ENCODE results near the gene RAD9A. TPM values are rescaled to one million over a fixed set of nuclear protein-coding genes. Genes with fewer than 3 reads are reported as not detected.
A peak's percentile ranks its signal among the peaks of the same experiment; 100 is the strongest.

The RAD9A gene
- 10 to 100 TPM; 28.8 to 30.0 TPM for total RNA-seq

- Mint-ChIP-seq H3K4me1 (peaks cover 34% of the 10 kb centered on the region), H3K9me3 (ENCODE audit: low read depth) (no peaks in the 10 kb centered on the region), H3K27me3 (no peaks in the 10 kb centered on the region), H3K27ac (peak within 1 kb of the TSS; percentile 80), H3K36me3 (ENCODE audit: low read depth) (peaks cover 9% of the 10 kb centered on the region), H3K4me3 (peak within 1 kb of the TSS; percentile 89)
- ChIA-PET POLR2A (interaction anchor here (0.8 to 1.4 kb wide), 5 partner anchors 9 to 46 kb away, joined by 3 to 7 read pairs (median 3); partner anchors contain the start of genes POLD4, PPP1CA, PTPRCAP and TBC1D10C), CTCF (interaction anchor here (0.6 to 20.0 kb wide), 8 partner anchors 9 to 46 kb away, joined by 3 to 445 read pairs (median 8); partner anchors contain the start of genes POLD4, PPP1CA, PTPRCAP and TBC1D10C)
- intact Hi-C loops (cut with DNase I, micrococcal nuclease) = loop anchor here (1.0 to 5.0 kb wide), 9 partner anchors 10 to 719 kb away; partner anchors contain the start of genes POLD4 (in 1 of the 2), PPP1CA (in 1 of the 2), RPS6KB2 (in 1 of the 2) and TMEM134 (in 1 of the 2)
- ATAC-seq (peak; percentile 74), DNase-seq (peak; percentile 97)
These were observed at the start of gene RAD9A for GRCh38 chr11:67391304-67392182. TSS of gene RAD9A (plus strand) at chr11:67391986. CDS start at chr11:67392045, 59 bp downstream.

GRCh38 chr11:67344264-67344663 is 47.5 kb upstream of the RAD9A start:
- intact Hi-C loops (cut with DNase I, micrococcal nuclease) = no loop called here
- peaks cover 47% of the 10 kb centered on the region for H3K4me1 Mint-ChIP-seq
- H3K4me3 Mint-ChIP-seq = no peak overlapping the region
- peak; percentile 47 for DNase-seq
- peak; percentile 50 for ATAC-seq
- peak overlapping the region; percentile 89 for H3K27ac Mint-ChIP-seq
- peaks cover 1% of the 10 kb centered on the region for H3K36me3 Mint-ChIP-seq (ENCODE audit: low read depth)
- ChIA-PET POLR2A (no interaction called here), CTCF (interaction anchor here (0.6 to 5.3 kb wide), 8 partner anchors 24 to 723 kb away, joined by 3 to 62 read pairs (median 14); partner anchors contain the start of gene CLCF1)
- peaks cover 3% of the 10 kb centered on the region for H3K9me3 Mint-ChIP-seq (ENCODE audit: low read depth)
- no peaks in the 10 kb centered on the region for H3K27me3 Mint-ChIP-seq

GRCh38 chr11:67345247-67345919 is 46.4 kb upstream of the RAD9A start:
- Mint-ChIP-seq H3K27ac (peak overlapping the region; percentile 89), H3K4me1 (peaks cover 52% of the 10 kb centered on the region), H3K4me3 (no peak overlapping the region), H3K27me3 (no peaks in the 10 kb centered on the region), H3K9me3 (ENCODE audit: low read depth) (peaks cover 3% of the 10 kb centered on the region), H3K36me3 (ENCODE audit: low read depth) (peaks cover 1% of the 10 kb centered on the region)
- ChIA-PET CTCF (interaction anchor here (0.6 to 5.3 kb wide), 35 partner anchors 9 to 1213 kb away, joined by 3 to 62 read pairs (median 5); partner anchors contain the start of genes CLCF1 and SSH3), POLR2A (no interaction called here)
- DNase-seq (peak; percentile 39), ATAC-seq (peak; percentile 67)
- intact Hi-C loops (cut with DNase I, micrococcal nuclease) = no loop called here

GRCh38 chr11:67345920-67346819 is 45.6 kb upstream of the RAD9A start:
- no peak overlapping the region for H3K4me3 Mint-ChIP-seq
- peak overlapping the region; percentile 89 for H3K27ac Mint-ChIP-seq
- peaks cover 55% of the 10 kb centered on the region for H3K4me1 Mint-ChIP-seq
- ATAC-seq (peak; percentile 77), DNase-seq (peak; percentile 45)
- H3K27me3 Mint-ChIP-seq = no peaks in the 10 kb centered on the region
- ChIA-PET CTCF (interaction anchor here (0.6 to 5.3 kb wide), 38 partner anchors 9 to 1214 kb away, joined by 3 to 62 read pairs (median 4); partner anchors contain the start of genes CLCF1 and SSH3), POLR2A (interaction anchor here (0.6 kb wide), 1 partner anchor 36 kb away, joined by 3 read pairs; no protein-coding TSS in a partner anchor)
- H3K36me3 Mint-ChIP-seq (ENCODE audit: low read depth) = peaks cover 1% of the 10 kb centered on the region
- peaks cover 3% of the 10 kb centered on the region for H3K9me3 Mint-ChIP-seq (ENCODE audit: low read depth)
- intact Hi-C loops (cut with DNase I, micrococcal nuclease) = loop anchor here in 1 of 2 experiments (1.0 kb wide), 1 partner anchor 36 kb away; no protein-coding TSS in a partner anchor

- POLR2A ChIA-PET = no interaction called here
- DNase-seq (no peak), ATAC-seq (no peak)
- CTCF ChIA-PET = interaction anchor here (0.7 to 12.6 kb wide), 7 partner anchors 9 to 1197 kb away, joined by 3 to 445 read pairs (median 5); partner anchors contain the start of genes CLCF1 and RAD9A
- Mint-ChIP-seq H3K4me3 (no peak overlapping the region), H3K9me3 (ENCODE audit: low read depth) (no peaks in the 10 kb centered on the region), H3K4me1 (peaks cover 69% of the 10 kb centered on the region), H3K27me3 (no peaks in the 10 kb centered on the region), H3K36me3 (ENCODE audit: low read depth) (no peaks in the 10 kb centered on the region), H3K27ac (no peak overlapping the region)
- intact Hi-C loops (cut with DNase I, micrococcal nuclease) = no loop called here
These were observed 43.6 kb upstream of the RAD9A start for GRCh38 chr11:67347964-67348749.

GRCh38 chr11:67349036-67349435 is 42.8 kb upstream of the RAD9A start:
- ChIA-PET CTCF (interaction anchor here (0.7 to 12.6 kb wide), 5 partner anchors 15 to 246 kb away, joined by 3 to 445 read pairs (median 4); partner anchors contain the start of genes CLCF1, RAD9A and TMEM134), POLR2A (no interaction called here)
- DNase-seq = no peak
- no peak overlapping the region for H3K27ac Mint-ChIP-seq
- H3K27me3 Mint-ChIP-seq = no peaks in the 10 kb centered on the region
- no peak for ATAC-seq
- no peaks in the 10 kb centered on the region for H3K9me3 Mint-ChIP-seq (ENCODE audit: low read depth)
- intact Hi-C loops (cut with DNase I, micrococcal nuclease) = no loop called here
- H3K36me3 Mint-ChIP-seq (ENCODE audit: low read depth) = no peaks in the 10 kb centered on the region
- H3K4me3 Mint-ChIP-seq = no peak overlapping the region
- H3K4me1 Mint-ChIP-seq = peaks cover 70% of the 10 kb centered on the region

GRCh38 chr11:67349457-67349856 is 42.3 kb upstream of the RAD9A start:
- no peaks in the 10 kb centered on the region for H3K9me3 Mint-ChIP-seq (ENCODE audit: low read depth)
- H3K27ac Mint-ChIP-seq = peak overlapping the region; percentile 26
- H3K4me1 Mint-ChIP-seq = peaks cover 70% of the 10 kb centered on the region
- intact Hi-C loops (cut with DNase I, micrococcal nuclease) = no loop called here
- ATAC-seq (no peak), DNase-seq (no peak)
- no peak overlapping the region for H3K4me3 Mint-ChIP-seq
- POLR2A ChIA-PET = no interaction called here
- no peaks in the 10 kb centered on the region for H3K36me3 Mint-ChIP-seq (ENCODE audit: low read depth)
- H3K27me3 Mint-ChIP-seq = no peaks in the 10 kb centered on the region
- CTCF ChIA-PET = interaction anchor here (0.7 to 12.6 kb wide), 5 partner anchors 14 to 247 kb away, joined by 3 to 445 read pairs (median 4); partner anchors contain the start of genes CLCF1, RAD9A and TMEM134

- intact Hi-C loops (cut with DNase I, micrococcal nuclease) = loop anchor here in 1 of 2 experiments (5.0 to 10.0 kb wide), 3 partner anchors 232 to 457 kb away; partner anchors contain the start of gene GSTP1
- H3K27ac Mint-ChIP-seq = peak overlapping the region; percentile 26
- H3K27me3 Mint-ChIP-seq = no peaks in the 10 kb centered on the region
These were observed 41.8 kb upstream of the RAD9A start for GRCh38 chr11:67349928-67350465.

GRCh38 chr11:67351275-67352005 is 40.3 kb upstream of the RAD9A start:
- peak overlapping the region; percentile 95 for H3K4me3 Mint-ChIP-seq
- H3K4me1 Mint-ChIP-seq = peaks cover 57% of the 10 kb centered on the region
- CTCF ChIA-PET = interaction anchor here (0.5 to 12.6 kb wide), 32 partner anchors 9 to 278 kb away, joined by 3 to 445 read pairs (median 4); partner anchors contain the start of genes CDK2AP2, CLCF1, NUDT8 and PPP1CA
- ATAC-seq (peak; percentile 13), DNase-seq (peak; percentile 79)
- peak overlapping the region; percentile 71 for H3K27ac Mint-ChIP-seq
- no peaks in the 10 kb centered on the region for H3K9me3 Mint-ChIP-seq (ENCODE audit: low read depth)
- H3K36me3 Mint-ChIP-seq (ENCODE audit: low read depth) = no peaks in the 10 kb centered on the region
- intact Hi-C loops (cut with DNase I, micrococcal nuclease) = loop anchor here (1.0 to 10.0 kb wide), 5 partner anchors 31 to 456 kb away; partner anchors contain the start of gene GSTP1 (in 1 of the 2)
- POLR2A ChIA-PET = interaction anchor here (0.7 to 1.2 kb wide), 2 partner anchors 31 to 112 kb away, joined by 3 read pairs; no protein-coding TSS in a partner anchor
- H3K27me3 Mint-ChIP-seq = no peaks in the 10 kb centered on the region

More at GRCh38 chr11:67349928-67350465, 41.8 kb upstream of the RAD9A start:
- H3K36me3 Mint-ChIP-seq (ENCODE audit: low read depth) = no peaks in the 10 kb centered on the region
- no peak overlapping the region for H3K4me3 Mint-ChIP-seq
- POLR2A ChIA-PET = no interaction called here
- peaks cover 70% of the 10 kb centered on the region for H3K4me1 Mint-ChIP-seq
- DNase-seq (no peak), ATAC-seq (no peak)
- CTCF ChIA-PET = interaction anchor here (1.0 to 12.6 kb wide), 5 partner anchors 14 to 119 kb away, joined by 3 to 445 read pairs (median 39); partner anchors contain the start of genes CLCF1, RAD9A and TMEM134
- H3K9me3 Mint-ChIP-seq (ENCODE audit: low read depth) = no peaks in the 10 kb centered on the region
